ENCODE data around the gene ROR2.

The ROR2 gene

GRCh38 chr9:91606255-91606995 lies 343.6 kb downstream of the ROR2 start:
- Histone ChIP-seq H3K27me3 (ENCODE audit: insufficient read depth, low read depth) (no peaks in the 10 kb centered on the region), H3K4me3 (IDR thresholded peaks at IDR 0.05; ENCODE audit: insufficient read depth, low read depth, low read length) (no peak overlapping the region), H3K79me2 (ENCODE audit: insufficient read depth, low read depth) (no peaks in the 10 kb centered on the region), H3K4me1 (ENCODE audit: low read depth, poor library complexity, severe bottlenecking) (no peaks in the 10 kb centered on the region), H3K36me3 (ENCODE audit: insufficient read depth) (no peaks in the 10 kb centered on the region), H4K20me1 (ENCODE audit: insufficient read depth) (no peaks in the 10 kb centered on the region), H3K4me2 (no peak overlapping the region), H3K27ac (no peak overlapping the region), H3K9ac (no peak overlapping the region), H2AFZ (ENCODE audit: low read depth) (no peak overlapping the region)
- TF ChIP-seq, protein P1, sequence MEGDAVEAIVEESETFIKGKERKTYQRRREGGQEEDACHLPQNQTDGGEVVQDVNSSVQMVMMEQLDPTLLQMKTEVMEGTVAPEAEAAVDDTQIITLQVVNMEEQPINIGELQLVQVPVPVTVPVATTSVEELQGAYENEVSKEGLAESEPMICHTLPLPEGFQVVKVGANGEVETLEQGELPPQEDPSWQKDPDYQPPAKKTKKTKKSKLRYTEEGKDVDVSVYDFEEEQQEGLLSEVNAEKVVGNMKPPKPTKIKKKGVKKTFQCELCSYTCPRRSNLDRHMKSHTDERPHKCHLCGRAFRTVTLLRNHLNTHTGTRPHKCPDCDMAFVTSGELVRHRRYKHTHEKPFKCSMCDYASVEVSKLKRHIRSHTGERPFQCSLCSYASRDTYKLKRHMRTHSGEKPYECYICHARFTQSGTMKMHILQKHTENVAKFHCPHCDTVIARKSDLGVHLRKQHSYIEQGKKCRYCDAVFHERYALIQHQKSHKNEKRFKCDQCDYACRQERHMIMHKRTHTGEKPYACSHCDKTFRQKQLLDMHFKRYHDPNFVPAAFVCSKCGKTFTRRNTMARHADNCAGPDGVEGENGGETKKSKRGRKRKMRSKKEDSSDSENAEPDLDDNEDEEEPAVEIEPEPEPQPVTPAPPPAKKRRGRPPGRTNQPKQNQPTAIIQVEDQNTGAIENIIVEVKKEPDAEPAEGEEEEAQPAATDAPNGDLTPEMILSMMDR (conservative IDR thresholded peaks at IDR 0.05; ENCODE audit: low read depth, low read length), result no peak

GRCh38 chr9:91604451-91605179 lies 345.4 kb downstream of the ROR2 start:
- Histone ChIP-seq H3K9ac (no peak overlapping the region), H3K79me2 (ENCODE audit: insufficient read depth, low read depth) (no peaks in the 10 kb centered on the region), H3K4me2 (no peak overlapping the region), H3K4me3 (IDR thresholded peaks at IDR 0.05; ENCODE audit: insufficient read depth, low read depth, low read length) (no peak overlapping the region), H3K27ac (no peak overlapping the region), H2AFZ (ENCODE audit: low read depth) (no peak overlapping the region), H3K4me1 (ENCODE audit: low read depth, poor library complexity, severe bottlenecking) (no peaks in the 10 kb centered on the region), H4K20me1 (ENCODE audit: insufficient read depth) (no peaks in the 10 kb centered on the region), H3K36me3 (ENCODE audit: insufficient read depth) (no peaks in the 10 kb centered on the region), H3K27me3 (ENCODE audit: insufficient read depth, low read depth) (no peaks in the 10 kb centered on the region)
- TF ChIP-seq, protein P1 (conservative IDR thresholded peaks at IDR 0.05; ENCODE audit: low read depth, low read length), result no peak

DNA sequence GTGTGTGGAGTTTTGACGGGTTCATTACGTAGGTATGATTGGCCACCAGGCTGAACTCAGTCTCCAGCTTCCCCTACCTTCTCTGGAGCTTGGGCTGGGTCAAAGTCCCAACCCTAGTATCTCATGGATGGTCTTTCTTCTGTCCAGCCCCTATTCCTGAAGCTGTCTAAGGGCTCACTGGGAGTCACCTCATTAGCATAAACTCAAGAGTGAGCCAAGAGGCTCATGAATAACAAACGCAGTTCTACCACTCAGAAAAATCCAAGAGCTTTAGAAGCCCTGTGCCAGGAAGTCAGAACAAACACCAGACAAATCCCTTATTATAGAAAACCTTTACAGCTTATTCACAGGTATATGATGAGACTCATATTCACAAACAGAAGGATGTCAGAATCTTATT lies 346.1 kb downstream of the ROR2 start:
- H3K4me1 ChIP-seq (ENCODE audit: low read depth, poor library complexity, severe bottlenecking), result no peaks in the 10 kb centered on the region
- no peak overlapping the region for H3K27ac ChIP-seq
- no peaks in the 10 kb centered on the region for H3K79me2 ChIP-seq (ENCODE audit: insufficient read depth, low read depth)
- no peaks in the 10 kb centered on the region for H3K36me3 ChIP-seq (ENCODE audit: insufficient read depth)
- H2AFZ ChIP-seq (ENCODE audit: low read depth), result no peak overlapping the region
- no peak overlapping the region for H3K4me3 ChIP-seq (IDR thresholded peaks at IDR 0.05; ENCODE audit: insufficient read depth, low read depth, low read length)
- H3K4me2 ChIP-seq, result no peak overlapping the region
- no peaks in the 10 kb centered on the region for H4K20me1 ChIP-seq (ENCODE audit: insufficient read depth)
- TF ChIP-seq, protein P1 (conservative IDR thresholded peaks at IDR 0.05; ENCODE audit: low read depth, low read length), result no peak
- H3K9ac ChIP-seq, result no peak overlapping the region
- no peaks in the 10 kb centered on the region for H3K27me3 ChIP-seq (ENCODE audit: insufficient read depth, low read depth)

GRCh38 chr9:91599564-91599963 lies 350.5 kb downstream of the ROR2 start:
- Histone ChIP-seq H4K20me1 (ENCODE audit: insufficient read depth) (no peaks in the 10 kb centered on the region), H3K79me2 (ENCODE audit: insufficient read depth, low read depth) (no peaks in the 10 kb centered on the region), H3K27ac (no peak overlapping the region), H3K9ac (no peak overlapping the region), H3K36me3 (ENCODE audit: insufficient read depth) (no peaks in the 10 kb centered on the region), H3K4me3 (IDR thresholded peaks at IDR 0.05; ENCODE audit: insufficient read depth, low read depth, low read length) (no peak overlapping the region), H3K4me2 (no peak overlapping the region), H3K4me1 (ENCODE audit: low read depth, poor library complexity, severe bottlenecking) (no peaks in the 10 kb centered on the region), H2AFZ (ENCODE audit: low read depth) (no peak overlapping the region), H3K27me3 (ENCODE audit: insufficient read depth, low read depth) (no peaks in the 10 kb centered on the region)
- TF ChIP-seq, protein P1 (conservative IDR thresholded peaks at IDR 0.05; ENCODE audit: low read depth, low read length), result no peak

Measured in KMS-11 (cell line).